SK-N-SH treated with all-trans-retinoic acid at 6 μM for 48 hours (cell line): Measurements from ENCODE around the gene GGT5.

Experiments used
- ARNTL ChIP-seq: fragments of 450-650 bp; formaldehyde crosslinking; IDR thresholded peaks from 2 replicates; pipeline ENCODE4 v1.5.0; 2020; ENCODE audit warnings: low read depth, mild to moderate bottlenecking, moderate library complexity, borderline replicate concordance
- GLIS3 ChIP-seq: fragments of 250-450 bp; sonication (Bioruptor Pico); IDR thresholded peaks from 2 replicates; pipeline ENCODE4 v1.5.0; 2020; ENCODE audit warnings: mild to moderate bottlenecking, moderate library complexity
- OSR1 ChIP-seq: fragments of 250-450 bp; sonication (Bioruptor Pico); IDR thresholded peaks from 2 replicates; pipeline ENCODE4 v1.8.0; 2022; ENCODE audit warnings: moderate library complexity, mild to moderate bottlenecking, inconsistent platforms
- PPARA ChIP-seq: fragments of 250-450 bp; sonication (Bioruptor Pico); IDR thresholded peaks from 2 replicates; pipeline ENCODE4 v1.5.0; 2020; ENCODE audit warnings: mild to moderate bottlenecking, borderline replicate concordance
- RARB ChIP-seq: fragments of 250-450 bp; sonication (Bioruptor Pico); IDR thresholded peaks from 2 replicates; pipeline ENCODE4 v1.8.0; 2021; ENCODE audit warnings: mild to moderate bottlenecking, moderate library complexity
- TOX ChIP-seq: fragments of 250-450 bp; sonication (Bioruptor Pico); IDR thresholded peaks from 2 replicates; pipeline ENCODE4 v1.8.0; 2021; ENCODE audit warnings: mild to moderate bottlenecking, moderate library complexity, borderline replicate concordance
- ZC3H10 ChIP-seq: fragments of 250-450 bp; sonication (Bioruptor Pico); IDR thresholded peaks from 2 replicates; pipeline ENCODE4 v1.5.1; 2021; ENCODE audit warnings: mild to moderate bottlenecking, moderate library complexity
- ZFP3 ChIP-seq: fragments of 250-450 bp; sonication (Bioruptor Pico); IDR thresholded peaks from 2 replicates; pipeline ENCODE4 v1.5.0; 2020; ENCODE audit warnings: mild to moderate bottlenecking, moderate library complexity
- ZNF565 ChIP-seq: fragments of 450-650 bp; formaldehyde crosslinking; conservative IDR thresholded peaks from 2 replicates; pipeline ENCODE4 v1.5.0; 2020; ENCODE audit warnings: low read depth, mild to moderate bottlenecking, moderate library complexity
- ZNF8 ChIP-seq: fragments of 450-650 bp; formaldehyde crosslinking; IDR thresholded peaks from 2 replicates; pipeline ENCODE4 v1.5.0; 2020; ENCODE audit warnings: mild to moderate bottlenecking, moderate library complexity
- TF ChIP-seq, protein P1 (sequence below): fragments of 250-450 bp; sonication (Bioruptor Pico); IDR thresholded peaks from 2 replicates; pipeline ENCODE4 v1.5.1; 2021; ENCODE audit warnings: mild to moderate bottlenecking, moderate library complexity
- TF ChIP-seq, protein P2 (sequence below): fragments of 250-450 bp; sonication (Bioruptor Pico); IDR thresholded peaks from 2 replicates; pipeline ENCODE4 v1.8.0; 2020; ENCODE audit warnings: mild to moderate bottlenecking, moderate library complexity, borderline replicate concordance

DNA sequence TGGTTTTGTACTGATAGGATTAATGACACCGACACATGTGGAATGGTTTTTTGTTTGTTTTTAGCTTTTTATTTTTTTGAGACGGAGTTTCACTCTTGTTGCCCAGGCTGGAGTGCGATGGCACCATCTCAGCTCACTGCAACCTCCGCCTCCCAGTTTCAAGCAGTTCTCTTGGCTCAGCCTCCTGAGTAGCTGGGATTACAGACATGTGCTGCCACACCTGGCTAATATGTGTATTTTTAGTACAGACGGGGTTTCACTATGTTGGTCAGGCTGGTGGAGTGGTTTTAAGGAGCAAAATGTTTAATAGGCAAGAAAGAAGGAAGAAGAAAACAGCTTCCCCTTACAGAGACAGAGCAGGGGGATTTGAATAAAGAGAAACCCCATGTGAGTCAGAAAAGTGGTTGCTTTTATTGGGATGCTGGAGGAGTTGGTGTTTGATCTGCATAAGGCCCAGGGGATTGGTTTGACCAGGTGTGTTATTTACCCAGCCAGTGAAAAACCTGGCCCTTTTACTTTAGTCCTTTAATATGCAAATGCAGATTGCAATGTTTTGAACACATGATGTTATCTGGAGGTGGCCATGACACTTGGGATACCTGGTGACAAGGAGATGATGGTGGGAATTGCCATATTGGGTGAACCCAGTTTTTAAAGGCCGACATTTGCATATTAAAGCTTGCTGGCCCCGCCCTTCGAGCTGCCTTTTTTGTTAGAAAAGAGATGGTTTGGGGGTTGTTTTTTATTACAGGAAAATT, 39.3 kb downstream of the GGT5 start:
- TF ChIP-seq ZFP3 (CRISPR knock-in tag), result no peak
- TF ChIP-seq, protein P1, sequence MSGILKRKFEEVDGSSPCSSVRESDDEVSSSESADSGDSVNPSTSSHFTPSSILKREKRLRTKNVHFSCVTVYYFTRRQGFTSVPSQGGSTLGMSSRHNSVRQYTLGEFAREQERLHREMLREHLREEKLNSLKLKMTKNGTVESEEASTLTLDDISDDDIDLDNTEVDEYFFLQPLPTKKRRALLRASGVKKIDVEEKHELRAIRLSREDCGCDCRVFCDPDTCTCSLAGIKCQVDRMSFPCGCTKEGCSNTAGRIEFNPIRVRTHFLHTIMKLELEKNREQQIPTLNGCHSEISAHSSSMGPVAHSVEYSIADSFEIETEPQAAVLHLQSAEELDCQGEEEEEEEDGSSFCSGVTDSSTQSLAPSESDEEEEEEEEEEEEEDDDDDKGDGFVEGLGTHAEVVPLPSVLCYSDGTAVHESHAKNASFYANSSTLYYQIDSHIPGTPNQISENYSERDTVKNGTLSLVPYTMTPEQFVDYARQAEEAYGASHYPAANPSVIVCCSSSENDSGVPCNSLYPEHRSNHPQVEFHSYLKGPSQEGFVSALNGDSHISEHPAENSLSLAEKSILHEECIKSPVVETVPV, result no peak
- TF ChIP-seq ZC3H10 (CRISPR knock-in tag), result no peak
- TF ChIP-seq, protein P2, sequence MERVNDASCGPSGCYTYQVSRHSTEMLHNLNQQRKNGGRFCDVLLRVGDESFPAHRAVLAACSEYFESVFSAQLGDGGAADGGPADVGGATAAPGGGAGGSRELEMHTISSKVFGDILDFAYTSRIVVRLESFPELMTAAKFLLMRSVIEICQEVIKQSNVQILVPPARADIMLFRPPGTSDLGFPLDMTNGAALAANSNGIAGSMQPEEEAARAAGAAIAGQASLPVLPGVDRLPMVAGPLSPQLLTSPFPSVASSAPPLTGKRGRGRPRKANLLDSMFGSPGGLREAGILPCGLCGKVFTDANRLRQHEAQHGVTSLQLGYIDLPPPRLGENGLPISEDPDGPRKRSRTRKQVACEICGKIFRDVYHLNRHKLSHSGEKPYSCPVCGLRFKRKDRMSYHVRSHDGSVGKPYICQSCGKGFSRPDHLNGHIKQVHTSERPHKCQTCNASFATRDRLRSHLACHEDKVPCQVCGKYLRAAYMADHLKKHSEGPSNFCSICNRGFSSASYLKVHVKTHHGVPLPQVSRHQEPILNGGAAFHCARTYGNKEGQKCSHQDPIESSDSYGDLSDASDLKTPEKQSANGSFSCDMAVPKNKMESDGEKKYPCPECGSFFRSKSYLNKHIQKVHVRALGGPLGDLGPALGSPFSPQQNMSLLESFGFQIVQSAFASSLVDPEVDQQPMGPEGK (CRISPR knock-in tag), result no peak
- no peak for TF ChIP-seq OSR1 (CRISPR knock-in tag)
- no peak for TF ChIP-seq PPARA (CRISPR knock-in tag)
- no peak for TF ChIP-seq RARB (CRISPR knock-in tag)
- TF ChIP-seq GLIS3 (CRISPR knock-in tag), result no peak
- TF ChIP-seq TOX (CRISPR knock-in tag), result no peak
- TF ChIP-seq ZNF8 (CRISPR knock-in tag), result no peak
- TF ChIP-seq ARNTL, result no peak
- no peak for TF ChIP-seq ZNF565
